K562 (cell line): Measurements from ENCODE around the gene CARM1. TPM values are rescaled to one million over a fixed set of nuclear protein-coding genes. Genes with fewer than 3 reads are reported as not detected.

Experiments
- CBX1 ChIP-seq: sonication (generic); IDR thresholded peaks from 2 replicates; pipeline ENCODE4 v1.6.1; 2016; ENCODE audit warnings: antibody characterized with exemption, low read depth, mild to moderate bottlenecking
- DACH1 ChIP-seq: fragments of 450-650 bp; IDR thresholded peaks from 2 replicates; pipeline ENCODE4 v1.6.1; 2018; ENCODE audit not compliant: partially characterized antibody
- HDAC2 ChIP-seq: fragments of 450-650 bp; IDR thresholded peaks from 2 replicates; pipeline ENCODE4 v1.6.1; 2016; ENCODE audit warnings: mild to moderate bottlenecking
- JUND ChIP-seq, 2 experiments: IDR thresholded peaks; 2 replicates in 1 of 2; 3 replicates in 1 of 2; pipeline ENCODE4 v1.6.1; 2011; ENCODE audit warnings: borderline replicate concordance in 2 of 2, low read depth in 2 of 2, low read length in 2 of 2, improper control_type of control experiment in 1 of 2, missing biosample characterization in 1 of 2, missing genetic modification characterization in 1 of 2, missing genetic modification reagents in 1 of 2
- MECOM ChIP-seq: fragments of 250-450 bp; sonication (Bioruptor Pico); IDR thresholded peaks from 2 replicates; pipeline ENCODE4 v1.8.0; 2022; ENCODE audit warnings: inconsistent platforms
- MYNN ChIP-seq, 2 experiments: sonication (generic); formaldehyde crosslinking in 1 of 2; IDR thresholded peaks; 2 replicates each; pipeline versions ENCODE4 v1.5.0 to v1.6.1; 2016 to 2020; ENCODE audit warnings: antibody characterized with exemption in 1 of 2, missing genetic modification reagents in 1 of 2
- RBM17 ChIP-seq: fragments of 200-400 bp; formaldehyde crosslinking; IDR thresholded peaks from 2 replicates; pipeline ENCODE4 v1.6.1; 2017; ENCODE audit warnings: low read depth, mild to moderate bottlenecking, low read length, borderline replicate concordance
- XRCC5 ChIP-seq: fragments of 200-400 bp; formaldehyde crosslinking; IDR thresholded peaks from 2 replicates; pipeline ENCODE4 v1.6.1; 2017; ENCODE audit warnings: low read depth, mild to moderate bottlenecking, low read length
- YY1 ChIP-seq, 3 experiments: IDR thresholded peaks; 2 replicates each; pipeline ENCODE4 v1.6.1; 2011; ENCODE audit warnings: low read length in 2 of 3, mild to moderate bottlenecking in 2 of 3, moderate library complexity in 2 of 3, borderline replicate concordance in 1 of 3, control low read depth in 1 of 3, low read depth in 1 of 3; ENCODE audit not compliant: insufficient read depth in 3 of 3, insufficient replicate concordance in 2 of 3, control insufficient read depth in 1 of 3, insufficient read length in 1 of 3; ENCODE audit errors: extremely low read depth in 1 of 3
- ZNF354B ChIP-seq: fragments of 250-450 bp; sonication (Bioruptor Pico); IDR thresholded peaks from 2 replicates; pipeline ENCODE4 v1.4.0; 2020
- ZNF431 ChIP-seq: sonication (generic); formaldehyde crosslinking; IDR thresholded peaks from 2 replicates; pipeline ENCODE4 v1.8.0; 2022; ENCODE audit warnings: mild to moderate bottlenecking, missing genetic modification reagents
- polyA plus RNA-seq, 8 experiments: library from polyadenylated mRNA; depleted of rRNA in 4 of 8; stranded (reverse) in 5 of 8; unstranded in 3 of 8; fragments of >200 nt; fragmentation: Nextera tagmentation in 2 of 8; fragmentation: Illumina TruSeq in 1 of 8; extraction: Ambion mirVana in 2 of 8; extraction: Trizol in 1 of 8; gene quantifications; 2 replicates each; pipeline versions ENCODE4 v1.2.1 to v1.2.3, GENCODE V29; 2011 to 2014; ENCODE audit warnings: inconsistent platforms in 1 of 8, missing spikeins in 1 of 8
- total RNA-seq, 7 experiments: library from RNA; depleted of rRNA in 6 of 7; stranded (reverse); fragments of >200 nt in 6 of 7; fragmentation: Illumina TruSeq in 2 of 7; extraction: Trizol in 2 of 7; gene quantifications; 2 replicates each; pipeline versions ENCODE4 v1.2.1 to v1.2.3, GENCODE V29; 2011 to 2021; ENCODE audit warnings: low replicate concordance in 1 of 7
- TF ChIP-seq, protein P1 (sequence below): fragments of 250-450 bp; sonication (Bioruptor Pico); IDR thresholded peaks from 2 replicates; pipeline ENCODE4 v1.5.1; 2021; ENCODE audit warnings: mild to moderate bottlenecking
- TF ChIP-seq, protein P2 (sequence below): fragments of 450-650 bp; IDR thresholded peaks from 2 replicates; pipeline ENCODE4 v1.6.1; 2016; ENCODE audit warnings: low read depth
- TF ChIP-seq, protein P3 (sequence below): IDR thresholded peaks from 2 replicates; pipeline ENCODE4 v1.6.1; 2016; ENCODE audit warnings: missing genetic modification characterization, missing compliant biosample characterization
- TF ChIP-seq, protein P4 (sequence below): sonication (generic); formaldehyde crosslinking; IDR thresholded peaks from 2 replicates; pipeline ENCODE4 v1.9.0; 2022; ENCODE audit warnings: mild to moderate bottlenecking, missing genetic modification reagents

The CARM1 gene
- total and polyA plus RNA-seq, 9 of the 15 experiments (the other 6 are each of a cell fraction or from before 2014, with no cell fraction given) = 0.36 to 86.0 (median 29.7) TPM

DNA sequence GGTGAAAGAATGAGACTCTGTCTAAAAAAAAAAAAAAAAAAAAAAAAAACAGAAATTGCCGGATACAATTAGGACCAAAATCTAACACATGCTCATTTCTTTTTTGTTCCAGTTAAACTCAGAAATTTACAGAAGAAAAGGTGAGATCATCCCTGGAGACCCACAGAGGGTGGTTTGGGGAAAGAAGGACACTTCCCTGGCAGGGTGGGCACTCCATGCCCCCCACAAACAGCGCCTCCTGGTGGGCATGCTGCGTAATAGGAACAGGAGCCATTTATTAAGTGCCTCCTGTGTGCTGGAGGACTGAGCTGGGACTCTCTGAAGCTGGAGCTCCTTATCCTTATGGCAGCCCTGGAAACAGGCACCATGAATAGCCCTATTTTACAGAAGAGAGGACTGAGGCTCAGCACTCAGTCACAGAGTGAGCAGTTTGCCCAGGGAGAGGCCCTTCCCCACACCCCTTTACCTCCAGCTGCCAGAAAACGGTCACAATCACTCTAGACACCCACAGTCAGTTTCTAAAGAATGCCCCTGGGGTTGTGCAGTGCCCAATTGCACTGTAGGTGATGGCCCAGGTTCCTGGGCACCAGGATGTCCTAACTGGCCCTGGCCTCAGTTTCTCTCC lies 13.0 kb upstream of the CARM1 start (continued):
- peak in 1 of 3 experiments; percentile 70 for TF ChIP-seq YY1 (IDR thresholded peaks at IDR 0.05; ENCODE audit: borderline replicate concordance in 1 of 3, control insufficient read depth in 1 of 3, extremely low read depth in 1 of 3, insufficient read depth in 3 of 3, insufficient read length in 1 of 3, insufficient replicate concordance in 2 of 3, low read depth in 1 of 3, low read length in 2 of 3)
- TF ChIP-seq, protein P1, sequence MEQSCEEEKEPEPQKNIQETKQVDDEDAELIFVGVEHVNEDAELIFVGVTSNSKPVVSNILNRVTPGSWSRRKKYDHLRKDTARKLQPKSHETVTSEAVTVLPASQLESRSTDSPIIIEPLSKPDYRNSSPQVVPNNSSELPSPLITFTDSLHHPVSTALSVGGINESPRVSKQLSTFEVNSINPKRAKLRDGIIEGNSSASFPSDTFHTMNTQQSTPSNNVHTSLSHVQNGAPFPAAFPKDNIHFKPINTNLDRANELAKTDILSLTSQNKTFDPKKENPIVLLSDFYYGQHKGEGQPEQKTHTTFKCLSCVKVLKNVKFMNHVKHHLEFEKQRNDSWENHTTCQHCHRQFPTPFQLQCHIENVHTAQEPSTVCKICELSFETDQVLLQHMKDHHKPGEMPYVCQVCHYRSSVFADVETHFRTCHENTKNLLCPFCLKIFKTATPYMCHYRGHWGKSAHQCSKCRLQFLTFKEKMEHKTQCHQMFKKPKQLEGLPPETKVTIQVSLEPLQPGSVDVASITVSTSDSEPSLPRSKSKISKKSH (CRISPR knock-in tag) = no peak
- TF ChIP-seq MYNN (IDR thresholded peaks at IDR 0.05) = peak; percentile 72; the same call in 1 of the 2 replicates
- TF ChIP-seq MYNN (CRISPR knock-in tag; IDR thresholded peaks at IDR 0.05) = no peak
- TF ChIP-seq CBX1 = no peak
- TF ChIP-seq, protein P2, sequence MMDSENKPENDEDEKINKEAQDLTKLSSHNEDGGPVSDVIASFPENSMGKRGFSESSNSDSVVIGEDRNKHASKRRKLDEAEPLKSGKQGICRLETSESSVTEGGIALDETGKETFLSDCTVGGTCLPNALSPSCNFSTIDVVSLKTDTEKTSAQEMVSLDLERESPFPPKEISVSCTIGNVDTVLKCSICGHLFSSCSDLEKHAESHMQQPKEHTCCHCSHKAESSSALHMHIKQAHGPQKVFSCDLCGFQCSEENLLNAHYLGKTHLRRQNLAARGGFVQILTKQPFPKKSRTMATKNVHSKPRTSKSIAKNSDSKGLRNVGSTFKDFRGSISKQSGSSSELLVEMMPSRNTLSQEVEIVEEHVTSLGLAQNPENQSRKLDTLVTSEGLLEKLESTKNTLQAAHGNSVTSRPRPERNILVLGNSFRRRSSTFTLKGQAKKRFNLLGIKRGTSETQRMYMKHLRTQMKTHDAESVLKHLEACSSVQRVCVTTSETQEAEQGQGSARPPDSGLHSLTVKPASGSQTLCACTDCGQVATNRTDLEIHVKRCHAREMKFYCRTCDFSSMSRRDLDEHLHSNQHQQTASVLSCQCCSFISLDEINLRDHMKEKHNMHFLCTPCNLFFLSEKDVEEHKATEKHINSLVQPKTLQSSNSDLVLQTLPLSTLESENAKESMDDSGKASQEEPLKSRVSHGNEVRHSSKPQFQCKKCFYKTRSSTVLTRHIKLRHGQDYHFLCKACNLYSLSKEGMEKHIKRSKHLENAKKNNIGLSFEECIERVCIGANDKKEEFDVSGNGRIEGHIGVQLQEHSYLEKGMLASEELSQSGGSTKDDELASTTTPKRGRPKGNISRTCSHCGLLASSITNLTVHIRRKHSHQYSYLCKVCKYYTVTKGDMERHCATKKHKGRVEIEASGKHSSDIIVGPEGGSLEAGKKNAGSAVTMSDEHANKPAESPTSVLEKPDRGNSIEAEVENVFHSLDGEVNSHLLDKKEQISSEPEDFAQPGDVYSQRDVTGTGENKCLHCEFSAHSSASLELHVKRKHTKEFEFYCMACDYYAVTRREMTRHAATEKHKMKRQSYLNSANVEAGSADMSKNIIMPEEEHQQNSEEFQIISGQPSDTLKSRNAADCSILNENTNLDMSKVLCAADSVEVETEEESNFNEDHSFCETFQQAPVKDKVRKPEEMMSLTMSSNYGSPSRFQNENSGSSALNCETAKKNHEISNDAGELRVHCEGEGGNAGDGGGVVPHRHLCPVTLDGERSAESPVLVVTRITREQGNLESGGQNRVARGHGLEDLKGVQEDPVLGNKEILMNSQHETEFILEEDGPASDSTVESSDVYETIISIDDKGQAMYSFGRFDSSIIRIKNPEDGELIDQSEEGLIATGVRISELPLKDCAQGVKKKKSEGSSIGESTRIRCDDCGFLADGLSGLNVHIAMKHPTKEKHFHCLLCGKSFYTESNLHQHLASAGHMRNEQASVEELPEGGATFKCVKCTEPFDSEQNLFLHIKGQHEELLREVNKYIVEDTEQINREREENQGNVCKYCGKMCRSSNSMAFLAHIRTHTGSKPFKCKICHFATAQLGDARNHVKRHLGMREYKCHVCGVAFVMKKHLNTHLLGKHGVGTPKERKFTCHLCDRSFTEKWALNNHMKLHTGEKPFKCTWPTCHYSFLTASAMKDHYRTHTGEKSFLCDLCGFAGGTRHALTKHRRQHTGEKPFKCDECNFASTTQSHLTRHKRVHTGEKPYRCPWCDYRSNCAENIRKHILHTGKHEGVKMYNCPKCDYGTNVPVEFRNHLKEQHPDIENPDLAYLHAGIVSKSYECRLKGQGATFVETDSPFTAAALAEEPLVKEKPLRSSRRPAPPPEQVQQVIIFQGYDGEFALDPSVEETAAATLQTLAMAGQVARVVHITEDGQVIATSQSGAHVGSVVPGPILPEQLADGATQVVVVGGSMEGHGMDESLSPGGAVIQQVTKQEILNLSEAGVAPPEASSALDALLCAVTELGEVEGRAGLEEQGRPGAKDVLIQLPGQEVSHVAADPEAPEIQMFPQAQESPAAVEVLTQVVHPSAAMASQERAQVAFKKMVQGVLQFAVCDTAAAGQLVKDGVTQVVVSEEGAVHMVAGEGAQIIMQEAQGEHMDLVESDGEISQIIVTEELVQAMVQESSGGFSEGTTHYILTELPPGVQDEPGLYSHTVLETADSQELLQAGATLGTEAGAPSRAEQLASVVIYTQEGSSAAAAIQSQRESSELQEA = no peak
- TF ChIP-seq XRCC5 = peak; percentile 84
- TF ChIP-seq ZNF431 (CRISPR knock-in tag) = no peak
- no peak for TF ChIP-seq RBM17
- 0 out of 2 replicates have a peak, but pooled peaks have one; percentile 23 for TF ChIP-seq JUND (IDR thresholded peaks at IDR 0.05; ENCODE audit: borderline replicate concordance, low read depth, low read length)
- no peak for TF ChIP-seq JUND (tag; IDR thresholded peaks at IDR 0.05; ENCODE audit: borderline replicate concordance, low read depth, low read length)
- TF ChIP-seq DACH1 = peak; percentile 9
- no peak for TF ChIP-seq ZNF354B
- no peak for TF ChIP-seq HDAC2
- TF ChIP-seq, protein P3, sequence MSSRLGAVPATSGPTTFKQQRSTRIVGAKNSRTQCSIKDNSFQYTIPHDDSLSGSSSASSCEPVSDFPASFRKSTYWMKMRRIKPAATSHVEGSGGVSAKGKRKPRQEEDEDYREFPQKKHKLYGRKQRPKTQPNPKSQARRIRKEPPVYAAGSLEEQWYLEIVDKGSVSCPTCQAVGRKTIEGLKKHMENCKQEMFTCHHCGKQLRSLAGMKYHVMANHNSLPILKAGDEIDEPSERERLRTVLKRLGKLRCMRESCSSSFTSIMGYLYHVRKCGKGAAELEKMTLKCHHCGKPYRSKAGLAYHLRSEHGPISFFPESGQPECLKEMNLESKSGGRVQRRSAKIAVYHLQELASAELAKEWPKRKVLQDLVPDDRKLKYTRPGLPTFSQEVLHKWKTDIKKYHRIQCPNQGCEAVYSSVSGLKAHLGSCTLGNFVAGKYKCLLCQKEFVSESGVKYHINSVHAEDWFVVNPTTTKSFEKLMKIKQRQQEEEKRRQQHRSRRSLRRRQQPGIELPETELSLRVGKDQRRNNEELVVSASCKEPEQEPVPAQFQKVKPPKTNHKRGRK (tag) = peak; percentile 70
- no peak for TF ChIP-seq MECOM (CRISPR knock-in tag)
- TF ChIP-seq, protein P4, sequence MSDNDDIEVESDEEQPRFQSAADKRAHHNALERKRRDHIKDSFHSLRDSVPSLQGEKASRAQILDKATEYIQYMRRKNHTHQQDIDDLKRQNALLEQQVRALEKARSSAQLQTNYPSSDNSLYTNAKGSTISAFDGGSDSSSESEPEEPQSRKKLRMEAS (CRISPR knock-in tag) = 0 out of 2 replicates have a peak, but pooled peaks have one; percentile 11
